CD4-positive, alpha-beta T cell (primary cell): ENCODE measurements around the gene SMIM31. TPM values are rescaled to one million over a fixed set of nuclear protein-coding genes. Genes with fewer than 3 reads are reported as not detected.

Source experiments
- ATAC-seq: fragments of 200-7000 bp; cut with Tn5 transposase; one replicate; pipeline ENCODE4 v1.10.0; 2022; ENCODE audit warnings: mild to moderate bottlenecking; ENCODE audit not compliant: poor library complexity
- CTCF ChIA-PET: fragments of 350-600 bp; sonication (Branson Sonifier 250); formaldehyde crosslinking; loops from one replicate; lab custom pipeline; 2021; ENCODE audit warnings: antibody characterized with exemption, inconsistent platforms; lab: Charles Lee
- POLR2A ChIA-PET: fragments of 350-600 bp; sonication (Branson Sonifier 250); formaldehyde crosslinking; loops from one replicate; lab custom pipeline; 2021; ENCODE audit warnings: antibody characterized with exemption, inconsistent platforms; lab: Charles Lee
- DNase-seq, 14 experiments: peaks; one replicate each; pipeline ENCODE4 v3.0.0-alpha.2; 2013 to 2020; ENCODE audit warnings: mixed read lengths in 2 of 14
- H3K27ac ChIP-seq, 2 donors: one replicate each; pipeline versions ENCODE4 v1.5.1 to v1.7.0; 2013; ENCODE audit warnings: low read length in 2 of 2, low read depth in 1 of 2, mild to moderate bottlenecking in 1 of 2
- H3K27me3 ChIP-seq, 2 experiments: 1 replicate in 1 of 2; 2 replicates in 1 of 2; pipeline versions ENCODE4 v1.6.1 to v1.7.0; 2013; ENCODE audit warnings: low read length in 2 of 2, control low read depth in 1 of 2, mild to moderate bottlenecking in 1 of 2, moderate library complexity in 1 of 2; ENCODE audit not compliant: insufficient read depth in 2 of 2, control insufficient read depth in 1 of 2
- H3K36me3 ChIP-seq: one replicate; pipeline ENCODE4 v1.6.1; 2013; ENCODE audit warnings: low read length, control low read depth; ENCODE audit not compliant: insufficient read depth
- H3K4me1 ChIP-seq: one replicate; pipeline ENCODE4 v1.6.1; 2013; ENCODE audit warnings: low read length, control low read depth; ENCODE audit not compliant: insufficient read depth
- H3K4me3 ChIP-seq: one replicate; pipeline ENCODE4 v1.5.1; 2013; ENCODE audit warnings: mild to moderate bottlenecking, low read length, moderate library complexity
- H3K9me3 ChIP-seq, 2 experiments: 1 replicate in 1 of 2; 2 replicates in 1 of 2; pipeline versions ENCODE4 v1.6.1 to v1.7.0; 2013; ENCODE audit warnings: low read length in 2 of 2, mild to moderate bottlenecking in 2 of 2, control low read depth in 1 of 2, moderate library complexity in 1 of 2; ENCODE audit not compliant: control insufficient read depth in 1 of 2, insufficient read depth in 1 of 2
- H3K27ac Mint-ChIP-seq: one replicate; pipeline ENCODE4 v1.8.0; 2020; ENCODE audit warnings: mixed read lengths
- H3K27me3 Mint-ChIP-seq: one replicate; pipeline ENCODE4 v1.8.0; 2021; ENCODE audit warnings: mixed read lengths
- H3K36me3 Mint-ChIP-seq: one replicate; pipeline ENCODE4 v1.8.0; 2021; ENCODE audit warnings: low read depth, mixed read lengths
- H3K4me1 Mint-ChIP-seq: one replicate; pipeline ENCODE4 v1.8.0; 2021; ENCODE audit warnings: low read depth, mixed read lengths
- H3K4me3 Mint-ChIP-seq: one replicate; pipeline ENCODE4 v1.8.0; 2020; ENCODE audit warnings: mild to moderate bottlenecking, mixed read lengths
- H3K9me3 Mint-ChIP-seq: one replicate; pipeline ENCODE4 v1.8.0; 2020; ENCODE audit warnings: mixed read lengths
- intact Hi-C, 2 experiments: fragments of 100-400 bp; cut with DNase I in 1 of 2; cut with micrococcal nuclease in 1 of 2; formaldehyde crosslinking; loops; one replicate each; pipeline versions ENCODE4 v1.15.1 to v1.9.0; 2023 to 2025; cut with DNase I, micrococcal nuclease
- total RNA-seq, 174 experiments: library from RNA in 2 of 174; stranded (reverse) in 2 of 174; gene quantifications; one replicate each; pipeline ENCODE4 v1.2.3 and lab custom pipeline; 2021 to 2026
- TF ChIP-seq, protein P1 (sequence below): fragments of 200-600 bp; IDR thresholded peaks from one replicate; pipeline ENCODE4 v1.8.0; 2022; ENCODE audit warnings: antibody characterized with exemption, mild to moderate bottlenecking

The SMIM31 gene
- total RNA-seq, 2 experiments from 2014 or later, result not detected

DNA sequence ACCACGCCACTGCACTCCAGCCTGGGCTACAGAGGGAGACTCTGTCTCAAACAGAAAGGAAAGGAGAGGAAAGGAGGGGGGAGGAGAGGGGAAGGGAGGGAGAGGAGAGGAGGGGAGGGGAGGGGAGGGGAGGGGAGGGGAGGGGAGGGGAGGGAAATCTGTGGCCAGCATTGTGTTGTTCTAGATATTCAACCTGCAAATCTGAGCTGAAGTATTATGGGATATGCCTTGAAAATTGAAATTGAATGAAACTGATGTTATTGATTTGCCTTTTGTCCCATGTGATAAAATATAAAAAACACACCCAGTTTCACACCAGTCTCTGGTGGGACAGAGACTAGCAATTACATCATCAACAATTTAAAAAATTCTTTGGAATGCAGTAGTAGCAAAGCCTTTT, 1.5 kb downstream of the SMIM31 start:
- TF ChIP-seq, protein P1, sequence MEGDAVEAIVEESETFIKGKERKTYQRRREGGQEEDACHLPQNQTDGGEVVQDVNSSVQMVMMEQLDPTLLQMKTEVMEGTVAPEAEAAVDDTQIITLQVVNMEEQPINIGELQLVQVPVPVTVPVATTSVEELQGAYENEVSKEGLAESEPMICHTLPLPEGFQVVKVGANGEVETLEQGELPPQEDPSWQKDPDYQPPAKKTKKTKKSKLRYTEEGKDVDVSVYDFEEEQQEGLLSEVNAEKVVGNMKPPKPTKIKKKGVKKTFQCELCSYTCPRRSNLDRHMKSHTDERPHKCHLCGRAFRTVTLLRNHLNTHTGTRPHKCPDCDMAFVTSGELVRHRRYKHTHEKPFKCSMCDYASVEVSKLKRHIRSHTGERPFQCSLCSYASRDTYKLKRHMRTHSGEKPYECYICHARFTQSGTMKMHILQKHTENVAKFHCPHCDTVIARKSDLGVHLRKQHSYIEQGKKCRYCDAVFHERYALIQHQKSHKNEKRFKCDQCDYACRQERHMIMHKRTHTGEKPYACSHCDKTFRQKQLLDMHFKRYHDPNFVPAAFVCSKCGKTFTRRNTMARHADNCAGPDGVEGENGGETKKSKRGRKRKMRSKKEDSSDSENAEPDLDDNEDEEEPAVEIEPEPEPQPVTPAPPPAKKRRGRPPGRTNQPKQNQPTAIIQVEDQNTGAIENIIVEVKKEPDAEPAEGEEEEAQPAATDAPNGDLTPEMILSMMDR, result no peak
- H3K9me3 ChIP-seq, result no peaks in the 10 kb centered on the region
- H3K9me3 Mint-ChIP-seq, result peaks cover 2% of the 10 kb centered on the region
- no peak overlapping the region for H3K27ac ChIP-seq
- ChIA-PET POLR2A (no interaction called here), CTCF (no interaction called here)
- H3K36me3 ChIP-seq, result no peaks in the 10 kb centered on the region
- no peaks in the 10 kb centered on the region for H3K36me3 Mint-ChIP-seq
- no peak overlapping the region for H3K27ac Mint-ChIP-seq
- H3K27me3 Mint-ChIP-seq, result peaks cover 9% of the 10 kb centered on the region
- DNase-seq (no peak), ATAC-seq (no peak)
- intact Hi-C loops, result no loop called here
- no peaks in the 10 kb centered on the region for H3K4me1 ChIP-seq
- no peak overlapping the region for H3K4me3 ChIP-seq
- H3K4me3 Mint-ChIP-seq, result no peak overlapping the region
- H3K27me3 ChIP-seq, result no peaks in the 10 kb centered on the region
- no peaks in the 10 kb centered on the region for H3K4me1 Mint-ChIP-seq

DNA sequence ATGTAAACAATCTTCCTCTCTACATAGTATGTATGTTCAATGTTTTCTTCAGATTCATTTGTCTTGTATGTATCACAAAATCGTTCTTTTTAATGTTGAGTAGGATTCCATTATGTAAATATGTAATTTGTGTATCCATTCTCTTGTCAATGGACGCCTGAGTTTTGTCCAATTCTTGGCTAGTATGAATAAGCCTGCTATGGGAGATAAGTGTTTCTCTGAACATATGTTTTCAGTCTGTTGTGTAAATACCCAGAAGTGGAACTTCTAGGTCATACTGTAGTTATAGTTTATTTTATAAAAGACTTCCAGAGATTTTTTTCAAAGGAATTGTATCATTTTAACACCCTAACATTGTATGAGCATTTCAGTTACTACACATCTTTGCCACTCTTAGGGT, 2.8 kb downstream of the SMIM31 start:
- H3K36me3 ChIP-seq, result no peaks in the 10 kb centered on the region
- peaks cover 19% of the 10 kb centered on the region for H3K27me3 Mint-ChIP-seq
- ATAC-seq, result no peak
- no peak for DNase-seq
- H3K9me3 ChIP-seq, result no peaks in the 10 kb centered on the region
- ChIA-PET POLR2A (no interaction called here), CTCF (no interaction called here)
- no peak overlapping the region for H3K4me3 ChIP-seq
- H3K27me3 ChIP-seq, result no peaks in the 10 kb centered on the region
- H3K4me1 ChIP-seq, result no peaks in the 10 kb centered on the region
- intact Hi-C loops, result no loop called here
- H3K27ac ChIP-seq, result no peak overlapping the region
- no peaks in the 10 kb centered on the region for H3K36me3 Mint-ChIP-seq
- peaks cover 2% of the 10 kb centered on the region for H3K9me3 Mint-ChIP-seq
- H3K4me3 Mint-ChIP-seq, result no peak overlapping the region
- H3K4me1 Mint-ChIP-seq, result no peaks in the 10 kb centered on the region
- TF ChIP-seq, protein P1, result no peak
- no peak overlapping the region for H3K27ac Mint-ChIP-seq

DNA sequence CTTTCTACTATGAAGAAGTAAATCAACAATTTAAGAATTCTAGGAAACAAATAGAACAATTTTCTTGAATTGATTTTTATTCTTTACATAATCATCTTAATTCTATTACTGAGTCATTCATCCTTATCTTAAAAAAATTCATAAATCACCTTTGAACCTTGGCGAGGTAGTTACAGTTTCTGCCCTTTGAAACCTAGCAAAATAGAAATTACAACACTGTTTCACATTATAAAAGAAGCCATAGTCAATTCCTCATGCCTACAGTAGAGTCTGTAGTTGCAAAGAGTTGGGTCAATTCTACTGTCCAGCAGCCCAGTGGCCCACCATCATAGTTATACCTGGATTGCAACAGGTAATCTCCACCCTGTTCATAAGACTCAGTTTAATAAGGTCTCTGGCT, 7.3 kb downstream of the SMIM31 start:
- no peaks in the 10 kb centered on the region for H3K27me3 ChIP-seq
- ATAC-seq (no peak), DNase-seq (no peak)
- Mint-ChIP-seq H3K27me3 (peaks cover 43% of the 10 kb centered on the region), H3K36me3 (no peaks in the 10 kb centered on the region), H3K4me3 (no peak overlapping the region), H3K9me3 (no peaks in the 10 kb centered on the region), H3K27ac (no peak overlapping the region), H3K4me1 (no peaks in the 10 kb centered on the region)
- TF ChIP-seq, protein P1, result no peak
- POLR2A ChIA-PET, result no interaction called here
- no peaks in the 10 kb centered on the region for H3K4me1 ChIP-seq
- intact Hi-C loops, result loop anchor here in 1 of 2 experiments (1.0 kb wide), 1 partner anchor 41 kb away; no protein-coding TSS in a partner anchor
- no peak overlapping the region for H3K27ac ChIP-seq
- no peaks in the 10 kb centered on the region for H3K9me3 ChIP-seq
- CTCF ChIA-PET, result no interaction called here
- no peaks in the 10 kb centered on the region for H3K36me3 ChIP-seq
- H3K4me3 ChIP-seq, result no peak overlapping the region
